DMS114 treated with DMSO at 0.1 percent for 48 hours (cell line): ENCODE results near the gene KCTD16.

ENCODE experiments used
- DNase-seq: peaks from one replicate; lab custom pipeline; 2025; ENCODE audit not compliant: unreplicated experiment; lab: John Stamatoyannopoulos, UW

The KCTD16 gene

GRCh38 chr5:144206141-144206540, 35.5 kb downstream of the KCTD16 start:
- DNase-seq = no peak

GRCh38 chr5:144207875-144208444, 37.3 kb downstream of the KCTD16 start:
- no peak for DNase-seq

GRCh38 chr5:144209361-144209760, 38.7 kb downstream of the KCTD16 start:
- no peak for DNase-seq

GRCh38 chr5:144210655-144211054, 40.0 kb downstream of the KCTD16 start:
- DNase-seq = no peak

- DNase-seq = no peak
These were observed 49.2 kb downstream of the KCTD16 start for GRCh38 chr5:144219869-144220268.

- no peak for DNase-seq
These were observed 56.8 kb downstream of the KCTD16 start for GRCh38 chr5:144227363-144227999.

- no peak for DNase-seq
These were observed 60.1 kb downstream of the KCTD16 start for GRCh38 chr5:144230806-144231205.

GRCh38 chr5:144232285-144232684, 61.6 kb downstream of the KCTD16 start:
- no peak for DNase-seq

- DNase-seq = no peak
These were observed 65.8 kb downstream of the KCTD16 start for GRCh38 chr5:144236499-144236898.

GRCh38 chr5:144237851-144238250, 67.2 kb downstream of the KCTD16 start:
- DNase-seq = no peak

GRCh38 chr5:144247131-144247530, 76.5 kb downstream of the KCTD16 start:
- DNase-seq = no peak

GRCh38 chr5:144248015-144248414, 77.3 kb downstream of the KCTD16 start:
- no peak for DNase-seq

- DNase-seq = no peak
These were observed 79.2 kb downstream of the KCTD16 start for GRCh38 chr5:144249755-144250464.

GRCh38 chr5:144254552-144254951, 83.9 kb downstream of the KCTD16 start:
- DNase-seq = no peak

- no peak for DNase-seq
These were observed 89.4 kb downstream of the KCTD16 start for GRCh38 chr5:144260121-144260520.

- DNase-seq = no peak
These were observed 95.1 kb downstream of the KCTD16 start for GRCh38 chr5:144265643-144266247.

- DNase-seq = no peak
These were observed 97.4 kb downstream of the KCTD16 start for GRCh38 chr5:144267961-144268513.

- DNase-seq = no peak
These were observed 102.8 kb downstream of the KCTD16 start for GRCh38 chr5:144273232-144274027.

GRCh38 chr5:144275329-144275728, 104.7 kb downstream of the KCTD16 start:
- DNase-seq = no peak

GRCh38 chr5:144276034-144276822, 105.6 kb downstream of the KCTD16 start:
- DNase-seq = no peak
